MCF 10A (cell line): ENCODE results near the gene TLL2. TPM values are rescaled to one million over a fixed set of nuclear protein-coding genes. Genes with fewer than 3 reads are reported as not detected.

Source experiments
- BruUV-seq: library from RNA; stranded (reverse); fragments of 400-500 nt; replicated peaks from 2 replicates; lab custom pipeline; 2021; lab: Mats Ljungman, UMichigan
- CTCF ChIA-PET: fragments of 300-600 bp; sonication (Branson Sonifier 250); formaldehyde crosslinking; extraction: SDS; loops from one replicate; lab custom pipeline; 2021; ENCODE audit warnings: antibody characterized with exemption, inconsistent platforms; lab: Yijun Ruan, JAX
- POLR2A ChIA-PET: fragments of 300-600, 350-650 bp; sonication (Branson Sonifier 250); formaldehyde crosslinking; extraction: SDS; loops from one replicate; lab custom pipeline; 2020; ENCODE audit warnings: antibody characterized with exemption, inconsistent platforms; lab: Yijun Ruan, JAX
- DNase-seq: peaks from one replicate; pipeline ENCODE4 v3.0.0-alpha.2; 2018; ENCODE audit not compliant: unreplicated experiment
- H3K27ac Mint-ChIP-seq: one replicate; pipeline ENCODE4 v1.8.0; 2022; ENCODE audit warnings: mild to moderate bottlenecking, low read depth, mixed read lengths; ENCODE audit not compliant: unreplicated experiment
- H3K27me3 Mint-ChIP-seq: one replicate; pipeline ENCODE4 v1.8.0; 2022; ENCODE audit warnings: mixed read lengths; ENCODE audit not compliant: insufficient read depth, unreplicated experiment
- H3K36me3 Mint-ChIP-seq: one replicate; pipeline ENCODE4 v1.8.0; 2022; ENCODE audit warnings: mild to moderate bottlenecking, moderate library complexity, mixed read lengths; ENCODE audit not compliant: insufficient read depth, unreplicated experiment
- H3K4me1 Mint-ChIP-seq: one replicate; pipeline ENCODE4 v1.8.0; 2022; ENCODE audit warnings: mixed read lengths; ENCODE audit not compliant: insufficient read depth, unreplicated experiment
- H3K4me3 Mint-ChIP-seq: one replicate; pipeline ENCODE4 v1.8.0; 2022; ENCODE audit warnings: mild to moderate bottlenecking, moderate library complexity, mixed read lengths; ENCODE audit not compliant: unreplicated experiment
- H3K9me3 Mint-ChIP-seq: one replicate; pipeline ENCODE4 v1.8.0; 2022; ENCODE audit warnings: mixed read lengths; ENCODE audit not compliant: unreplicated experiment
- intact Hi-C: fragments of 100-400 bp; cut with micrococcal nuclease; formaldehyde crosslinking; loops from 2 replicates; pipeline ENCODE4 v1.14.1; 2022
- total RNA-seq: library from RNA; stranded (reverse); gene quantifications from 2 replicates; pipeline ENCODE4 v1.2.3, GENCODE V29; 2022
- TF ChIP-seq, protein P1 (sequence below): fragments of 200-600 bp; IDR thresholded peaks from one replicate; pipeline ENCODE4 v1.8.0; 2022; ENCODE audit warnings: antibody characterized with exemption, mild to moderate bottlenecking; ENCODE audit not compliant: unreplicated experiment

TLL2 gene
- total RNA-seq, 1 experiment from 2014 or later, result not detected

GRCh38 chr10:96422525-96422924 is 91.2 kb downstream of the TLL2 start:
- no peaks in the 10 kb centered on the region for H3K9me3 Mint-ChIP-seq
- no peaks in the 10 kb centered on the region for H3K4me1 Mint-ChIP-seq
- H3K27me3 Mint-ChIP-seq, result peaks cover 32% of the 10 kb centered on the region
- TF ChIP-seq, protein P1, sequence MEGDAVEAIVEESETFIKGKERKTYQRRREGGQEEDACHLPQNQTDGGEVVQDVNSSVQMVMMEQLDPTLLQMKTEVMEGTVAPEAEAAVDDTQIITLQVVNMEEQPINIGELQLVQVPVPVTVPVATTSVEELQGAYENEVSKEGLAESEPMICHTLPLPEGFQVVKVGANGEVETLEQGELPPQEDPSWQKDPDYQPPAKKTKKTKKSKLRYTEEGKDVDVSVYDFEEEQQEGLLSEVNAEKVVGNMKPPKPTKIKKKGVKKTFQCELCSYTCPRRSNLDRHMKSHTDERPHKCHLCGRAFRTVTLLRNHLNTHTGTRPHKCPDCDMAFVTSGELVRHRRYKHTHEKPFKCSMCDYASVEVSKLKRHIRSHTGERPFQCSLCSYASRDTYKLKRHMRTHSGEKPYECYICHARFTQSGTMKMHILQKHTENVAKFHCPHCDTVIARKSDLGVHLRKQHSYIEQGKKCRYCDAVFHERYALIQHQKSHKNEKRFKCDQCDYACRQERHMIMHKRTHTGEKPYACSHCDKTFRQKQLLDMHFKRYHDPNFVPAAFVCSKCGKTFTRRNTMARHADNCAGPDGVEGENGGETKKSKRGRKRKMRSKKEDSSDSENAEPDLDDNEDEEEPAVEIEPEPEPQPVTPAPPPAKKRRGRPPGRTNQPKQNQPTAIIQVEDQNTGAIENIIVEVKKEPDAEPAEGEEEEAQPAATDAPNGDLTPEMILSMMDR, result no peak
- intact Hi-C loops, result no loop called here
- no peaks in the 10 kb centered on the region for H3K36me3 Mint-ChIP-seq
- DNase-seq, result no peak
- ChIA-PET CTCF (interaction anchor here (0.8 to 1.9 kb wide), 3 partner anchors 10 to 54 kb away, joined by 3 to 10 read pairs (median 3); no protein-coding TSS in a partner anchor), POLR2A (no interaction called here)
- no peak overlapping the region for H3K27ac Mint-ChIP-seq
- H3K4me3 Mint-ChIP-seq, result no peak overlapping the region
- no TSS peak for BruUV-seq

- no peaks in the 10 kb centered on the region for H3K36me3 Mint-ChIP-seq
- no peaks in the 10 kb centered on the region for H3K4me1 Mint-ChIP-seq
- DNase-seq, result no peak
- peaks cover 27% of the 10 kb centered on the region for H3K27me3 Mint-ChIP-seq
- CTCF ChIA-PET, result interaction anchor here (0.6 to 1.9 kb wide), 4 partner anchors 9 to 405 kb away, joined by 3 to 10 read pairs (median 4); no protein-coding TSS in a partner anchor
- H3K4me3 Mint-ChIP-seq, result no peak overlapping the region
- intact Hi-C loops, result no loop called here
- no peak overlapping the region for H3K27ac Mint-ChIP-seq
- no TSS peak for BruUV-seq
- POLR2A ChIA-PET, result interaction anchor here (0.6 kb wide), 1 partner anchor 75 kb away, joined by 3 read pairs; no protein-coding TSS in a partner anchor
- TF ChIP-seq, protein P1, result no peak
- H3K9me3 Mint-ChIP-seq, result no peaks in the 10 kb centered on the region
Measured at GRCh38 chr10:96421995-96422394, 91.7 kb downstream of the TLL2 start.

- Mint-ChIP-seq H3K4me3 (no peak overlapping the region), H3K9me3 (no peaks in the 10 kb centered on the region), H3K27me3 (peaks cover 11% of the 10 kb centered on the region), H3K36me3 (no peaks in the 10 kb centered on the region), H3K4me1 (no peaks in the 10 kb centered on the region), H3K27ac (no peak overlapping the region)
- no peak for DNase-seq
- ChIA-PET CTCF (interaction anchor here (1.0 to 1.9 kb wide), 3 partner anchors 24 to 52 kb away, joined by 3 to 10 read pairs (median 4); no protein-coding TSS in a partner anchor), POLR2A (no interaction called here)
- intact Hi-C loops, result no loop called here
- TF ChIP-seq, protein P1, result no peak
- BruUV-seq, result no TSS peak
Measured at GRCh38 chr10:96420228-96421009, 93.3 kb downstream of the TLL2 start.

DNA sequence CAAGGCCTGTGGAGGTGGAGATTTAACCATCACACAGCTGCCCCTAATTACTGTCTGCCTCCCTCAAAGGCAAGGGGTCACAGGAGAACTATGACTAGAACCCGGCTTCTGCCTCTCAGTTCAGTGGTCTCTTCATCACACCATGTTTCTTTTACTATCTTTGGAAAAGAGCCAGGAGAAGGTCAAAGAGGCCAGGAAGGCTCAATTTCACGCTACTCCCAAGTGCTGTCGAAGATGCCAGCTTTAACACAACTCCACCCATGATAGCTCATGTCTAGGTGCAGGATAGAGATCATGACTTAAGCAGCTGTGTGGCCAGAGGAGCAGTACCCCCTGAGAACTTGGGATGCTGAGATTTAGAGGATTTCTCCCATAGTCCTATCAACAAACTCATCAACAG is 94.4 kb downstream of the TLL2 start:
- Mint-ChIP-seq H3K9me3 (no peaks in the 10 kb centered on the region), H3K4me3 (no peak overlapping the region), H3K36me3 (no peaks in the 10 kb centered on the region), H3K27me3 (peaks cover under 1% of the 10 kb centered on the region), H3K4me1 (no peaks in the 10 kb centered on the region), H3K27ac (no peak overlapping the region)
- DNase-seq, result no peak
- intact Hi-C loops, result no loop called here
- CTCF ChIA-PET, result interaction anchor here (0.6 to 1.3 kb wide), 2 partner anchors 44 to 363 kb away, joined by 3 to 10 read pairs; no protein-coding TSS in a partner anchor
- TF ChIP-seq, protein P1, result no peak
- POLR2A ChIA-PET, result no interaction called here
- BruUV-seq, result no TSS peak
